ENCODE measurements around the gene ANKRD12. TPM values are rescaled to one million over a fixed set of nuclear protein-coding genes. Genes with fewer than 3 reads are reported as not detected.

Gene ANKRD12
- total RNA-seq, 1 experiment from 2014 or later, result 43.4 TPM

DNA sequence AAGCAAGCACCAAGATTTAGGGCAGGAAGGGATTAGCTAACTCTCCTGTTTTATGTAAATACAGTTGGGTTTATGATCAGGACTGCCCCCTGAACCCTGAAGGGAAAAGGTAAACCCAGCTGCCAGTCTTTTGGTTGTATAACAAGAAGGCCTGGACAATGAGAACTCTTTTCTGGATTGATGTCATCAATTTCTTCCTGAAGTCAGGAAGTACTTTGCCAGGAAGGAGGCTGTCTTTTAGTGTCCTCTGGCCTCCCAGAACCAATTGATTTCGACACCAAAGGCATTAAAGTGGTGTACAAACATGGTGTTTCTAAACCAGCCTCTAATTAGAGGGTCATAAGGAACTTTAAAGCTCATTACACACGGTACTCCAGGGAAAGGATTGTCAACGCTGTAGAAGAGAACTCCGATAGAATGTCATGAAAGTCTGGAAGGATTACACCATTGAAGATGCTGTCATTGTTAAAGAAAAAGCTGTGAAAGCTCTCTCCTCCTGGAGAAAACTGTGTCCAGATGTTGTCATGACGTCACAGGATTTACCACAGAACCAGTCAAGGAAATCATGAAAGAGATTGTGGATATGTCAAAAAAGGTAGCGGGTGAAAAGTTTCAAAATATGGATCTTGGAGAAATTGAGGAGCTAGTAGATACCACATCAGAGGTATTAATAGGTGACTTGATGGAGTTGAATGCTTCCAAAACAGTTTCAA is 78.8 kb downstream of the ANKRD12 start:
- peak overlapping the region; percentile 1; the same call in 1 of the 2 replicates for H3K27ac Mint-ChIP-seq
- H3K27me3 Mint-ChIP-seq (ENCODE audit: low read depth), result no peaks in the 10 kb centered on the region
- H3K36me3 Mint-ChIP-seq, result peaks cover 10% of the 10 kb centered on the region
- no peaks in the 10 kb centered on the region for H3K4me1 Mint-ChIP-seq
- no peak for DNase-seq (ENCODE audit: low spot score)
- no peaks in the 10 kb centered on the region for H3K9me3 Mint-ChIP-seq
- ChIA-PET POLR2A (no interaction called here), CTCF (no interaction called here)
- ATAC-seq, result no peak
- H3K4me3 Mint-ChIP-seq, result no peak overlapping the region
- TF ChIP-seq ZNF232 (CRISPR knock-in tag; IDR thresholded peaks at IDR 0.05) (no peak), KAT7 (CRISPR knock-in tag; IDR thresholded peaks at IDR 0.05; ENCODE audit: borderline replicate concordance) (no peak), TCF7 (CRISPR knock-in tag; IDR thresholded peaks at IDR 0.05; ENCODE audit: low read depth) (no peak), HMGA2 (CRISPR knock-in tag; IDR thresholded peaks at IDR 0.05) (no peak), ZNF219 (CRISPR knock-in tag; IDR thresholded peaks at IDR 0.05; ENCODE audit: borderline replicate concordance) (no peak), FOXJ3 (CRISPR knock-in tag; IDR thresholded peaks at IDR 0.05; ENCODE audit: borderline replicate concordance) (no peak), ESRRA (CRISPR knock-in tag; IDR thresholded peaks at IDR 0.05; ENCODE audit: borderline replicate concordance) (no peak), TEAD1 (CRISPR knock-in tag; IDR thresholded peaks at IDR 0.05) (no peak), ZNF423 (CRISPR knock-in tag; IDR thresholded peaks at IDR 0.05) (no peak)
- TF ChIP-seq, protein P1, sequence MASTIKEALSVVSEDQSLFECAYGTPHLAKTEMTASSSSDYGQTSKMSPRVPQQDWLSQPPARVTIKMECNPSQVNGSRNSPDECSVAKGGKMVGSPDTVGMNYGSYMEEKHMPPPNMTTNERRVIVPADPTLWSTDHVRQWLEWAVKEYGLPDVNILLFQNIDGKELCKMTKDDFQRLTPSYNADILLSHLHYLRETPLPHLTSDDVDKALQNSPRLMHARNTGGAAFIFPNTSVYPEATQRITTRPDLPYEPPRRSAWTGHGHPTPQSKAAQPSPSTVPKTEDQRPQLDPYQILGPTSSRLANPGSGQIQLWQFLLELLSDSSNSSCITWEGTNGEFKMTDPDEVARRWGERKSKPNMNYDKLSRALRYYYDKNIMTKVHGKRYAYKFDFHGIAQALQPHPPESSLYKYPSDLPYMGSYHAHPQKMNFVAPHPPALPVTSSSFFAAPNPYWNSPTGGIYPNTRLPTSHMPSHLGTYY (CRISPR knock-in tag; IDR thresholded peaks at IDR 0.05), result no peak
- TF ChIP-seq, protein P2, sequence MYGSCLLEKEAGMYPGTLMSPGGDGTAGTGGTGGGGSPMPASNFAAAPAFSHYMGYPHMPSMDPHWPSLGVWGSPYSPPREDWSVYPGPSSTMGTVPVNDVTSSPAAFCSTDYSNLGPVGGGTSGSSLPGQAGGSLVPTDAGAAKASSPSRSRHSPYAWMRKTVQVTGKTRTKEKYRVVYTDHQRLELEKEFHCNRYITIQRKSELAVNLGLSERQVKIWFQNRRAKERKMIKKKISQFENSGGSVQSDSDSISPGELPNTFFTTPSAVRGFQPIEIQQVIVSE (CRISPR knock-in tag; IDR thresholded peaks at IDR 0.05; ENCODE audit: borderline replicate concordance), result no peak
- TF ChIP-seq, protein P3, sequence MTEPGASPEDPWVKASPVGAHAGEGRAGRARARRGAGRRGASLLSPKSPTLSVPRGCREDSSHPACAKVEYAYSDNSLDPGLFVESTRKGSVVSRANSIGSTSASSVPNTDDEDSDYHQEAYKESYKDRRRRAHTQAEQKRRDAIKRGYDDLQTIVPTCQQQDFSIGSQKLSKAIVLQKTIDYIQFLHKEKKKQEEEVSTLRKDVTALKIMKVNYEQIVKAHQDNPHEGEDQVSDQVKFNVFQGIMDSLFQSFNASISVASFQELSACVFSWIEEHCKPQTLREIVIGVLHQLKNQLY (CRISPR knock-in tag; IDR thresholded peaks at IDR 0.05), result no peak
- TF ChIP-seq, protein P4, sequence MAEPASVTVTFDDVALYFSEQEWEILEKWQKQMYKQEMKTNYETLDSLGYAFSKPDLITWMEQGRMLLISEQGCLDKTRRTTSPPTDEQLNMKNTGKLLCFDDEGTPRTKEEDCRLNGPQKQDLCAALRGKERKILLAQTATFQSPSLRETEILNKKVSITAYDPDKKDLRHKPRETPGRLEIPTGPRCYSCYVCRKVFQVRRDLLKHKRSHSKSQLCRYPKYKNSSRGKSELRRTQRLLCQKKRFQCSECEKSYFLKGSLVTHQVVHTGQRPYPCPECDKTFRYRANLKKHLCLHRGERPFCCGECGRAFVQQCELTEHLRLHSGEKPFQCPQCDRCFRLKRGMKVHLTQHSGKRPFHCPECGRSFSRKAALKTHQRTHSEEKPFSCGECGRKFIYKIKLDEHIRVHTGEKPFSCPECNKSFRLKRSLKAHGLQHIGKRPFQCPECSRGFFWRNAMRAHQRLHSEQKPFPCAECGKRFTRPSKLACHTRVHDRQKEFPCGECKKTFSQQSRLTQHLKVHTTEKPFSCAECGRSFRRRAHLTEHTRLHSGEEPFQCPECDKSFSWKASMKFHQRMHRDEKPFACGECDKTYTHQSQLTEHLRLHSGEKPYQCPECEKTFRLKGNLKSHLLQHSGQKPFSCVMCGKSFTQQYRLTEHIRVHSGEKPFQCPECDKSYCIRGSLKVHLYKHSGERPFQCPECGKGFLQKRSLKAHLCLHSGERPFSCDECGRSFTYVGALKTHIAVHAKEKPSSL (CRISPR knock-in tag; conservative IDR thresholded peaks at IDR 0.05), result no peak
- TF ChIP-seq, protein P5, sequence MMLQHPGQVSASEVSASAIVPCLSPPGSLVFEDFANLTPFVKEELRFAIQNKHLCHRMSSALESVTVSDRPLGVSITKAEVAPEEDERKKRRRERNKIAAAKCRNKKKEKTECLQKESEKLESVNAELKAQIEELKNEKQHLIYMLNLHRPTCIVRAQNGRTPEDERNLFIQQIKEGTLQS (CRISPR knock-in tag; conservative IDR thresholded peaks at IDR 0.05), result no peak

DNA sequence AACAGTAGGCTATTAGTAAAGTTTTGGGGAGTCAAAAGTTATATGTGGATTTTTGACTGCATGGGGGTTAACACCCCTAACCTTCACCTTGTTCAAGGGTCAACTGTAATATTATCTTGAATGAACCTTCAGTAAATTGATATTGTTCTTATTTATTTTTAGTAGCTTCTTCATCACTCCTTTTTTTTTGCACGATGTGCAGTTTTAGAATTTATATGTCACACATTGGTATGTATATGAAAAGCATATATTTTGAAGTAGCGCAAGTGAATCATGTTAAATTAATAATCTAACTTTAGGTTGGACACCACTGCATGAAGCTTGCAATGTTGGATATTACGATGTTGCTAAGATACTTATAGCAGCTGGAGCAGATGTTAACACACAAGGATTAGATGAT is 79.9 kb downstream of the ANKRD12 start:
- no peaks in the 10 kb centered on the region for H3K9me3 Mint-ChIP-seq
- no peaks in the 10 kb centered on the region for H3K4me1 Mint-ChIP-seq
- H3K27ac Mint-ChIP-seq, result no peak overlapping the region
- no peak overlapping the region for H3K4me3 Mint-ChIP-seq
- no peak for TF ChIP-seq CREB1 (CRISPR knock-in tag; IDR thresholded peaks at IDR 0.05)
- TF ChIP-seq ZBTB21 (CRISPR knock-in tag; IDR thresholded peaks at IDR 0.05; ENCODE audit: borderline replicate concordance), result no peak
- no peak for TF ChIP-seq SMAD3 (CRISPR knock-in tag; IDR thresholded peaks at IDR 0.05; ENCODE audit: borderline replicate concordance)
- TF ChIP-seq SMAD4 (CRISPR knock-in tag; IDR thresholded peaks at IDR 0.05), result no peak
- no peak for TF ChIP-seq IRF2 (CRISPR knock-in tag; IDR thresholded peaks at IDR 0.05; ENCODE audit: borderline replicate concordance, low read depth)
- no peak for TF ChIP-seq ETV6 (CRISPR knock-in tag; IDR thresholded peaks at IDR 0.05)
- no peak for TF ChIP-seq NR1H2 (CRISPR knock-in tag; IDR thresholded peaks at IDR 0.05)
- no peak for TF ChIP-seq RORB (CRISPR knock-in tag; IDR thresholded peaks at IDR 0.05)
- TF ChIP-seq, protein P5 (CRISPR knock-in tag; conservative IDR thresholded peaks at IDR 0.05), result no peak
- TF ChIP-seq ESRRA (CRISPR knock-in tag; IDR thresholded peaks at IDR 0.05; ENCODE audit: borderline replicate concordance), result no peak
- no peak for TF ChIP-seq TCF7 (CRISPR knock-in tag; IDR thresholded peaks at IDR 0.05; ENCODE audit: low read depth)
- TF ChIP-seq, protein P6, sequence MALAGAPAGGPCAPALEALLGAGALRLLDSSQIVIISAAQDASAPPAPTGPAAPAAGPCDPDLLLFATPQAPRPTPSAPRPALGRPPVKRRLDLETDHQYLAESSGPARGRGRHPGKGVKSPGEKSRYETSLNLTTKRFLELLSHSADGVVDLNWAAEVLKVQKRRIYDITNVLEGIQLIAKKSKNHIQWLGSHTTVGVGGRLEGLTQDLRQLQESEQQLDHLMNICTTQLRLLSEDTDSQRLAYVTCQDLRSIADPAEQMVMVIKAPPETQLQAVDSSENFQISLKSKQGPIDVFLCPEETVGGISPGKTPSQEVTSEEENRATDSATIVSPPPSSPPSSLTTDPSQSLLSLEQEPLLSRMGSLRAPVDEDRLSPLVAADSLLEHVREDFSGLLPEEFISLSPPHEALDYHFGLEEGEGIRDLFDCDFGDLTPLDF (CRISPR knock-in tag; IDR thresholded peaks at IDR 0.05), result no peak
- no peak for TF ChIP-seq GRHL2 (CRISPR knock-in tag; IDR thresholded peaks at IDR 0.05; ENCODE audit: insufficient replicate concordance, severe bottlenecking)
- TF ChIP-seq, protein P7, sequence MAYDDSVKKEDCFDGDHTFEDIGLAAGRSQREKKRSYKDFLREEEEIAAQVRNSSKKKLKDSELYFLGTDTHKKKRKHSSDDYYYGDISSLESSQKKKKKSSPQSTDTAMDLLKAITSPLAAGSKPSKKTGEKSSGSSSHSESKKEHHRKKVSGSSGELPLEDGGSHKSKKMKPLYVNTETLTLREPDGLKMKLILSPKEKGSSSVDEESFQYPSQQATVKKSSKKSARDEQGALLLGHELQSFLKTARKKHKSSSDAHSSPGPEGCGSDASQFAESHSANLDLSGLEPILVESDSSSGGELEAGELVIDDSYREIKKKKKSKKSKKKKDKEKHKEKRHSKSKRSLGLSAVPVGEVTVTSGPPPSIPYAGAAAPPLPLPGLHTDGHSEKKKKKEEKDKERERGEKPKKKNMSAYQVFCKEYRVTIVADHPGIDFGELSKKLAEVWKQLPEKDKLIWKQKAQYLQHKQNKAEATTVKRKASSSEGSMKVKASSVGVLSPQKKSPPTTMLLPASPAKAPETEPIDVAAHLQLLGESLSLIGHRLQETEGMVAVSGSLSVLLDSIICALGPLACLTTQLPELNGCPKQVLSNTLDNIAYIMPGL (CRISPR knock-in tag; IDR thresholded peaks at IDR 0.05), result no peak
- H3K27me3 Mint-ChIP-seq (ENCODE audit: low read depth), result no peaks in the 10 kb centered on the region
- H3K36me3 Mint-ChIP-seq, result peaks cover 9% of the 10 kb centered on the region
- ChIA-PET POLR2A (no interaction called here), CTCF (no interaction called here)
- no peak for ATAC-seq
- DNase-seq (ENCODE audit: low spot score), result no peak
